Hepatocyte (in vitro differentiated cells): ENCODE results near the gene SLC22A7.

Experiments
- EZH2 ChIP-seq: fragments of 200-600 bp; sonication (generic); IDR thresholded peaks from 2 replicates; pipeline ENCODE4 v1.6.1; 2016; ENCODE audit warnings: antibody characterized with exemption, mild to moderate bottlenecking, borderline replicate concordance
- EZH2phosphoT487 ChIP-seq: fragments of 200-600 bp; sonication (generic); IDR thresholded peaks from one replicate; pipeline ENCODE4 v1.6.1; 2018; ENCODE audit warnings: antibody characterized with exemption, mild to moderate bottlenecking, low read depth, moderate library complexity; ENCODE audit not compliant: unreplicated experiment, severe bottlenecking
- TF ChIP-seq, protein P1 (sequence below): fragments of 200-600 bp; sonication (generic); IDR thresholded peaks from 2 replicates; pipeline ENCODE4 v1.5.1; 2016; ENCODE audit warnings: antibody characterized with exemption, mild to moderate bottlenecking; ENCODE audit not compliant: poor library complexity

DNA sequence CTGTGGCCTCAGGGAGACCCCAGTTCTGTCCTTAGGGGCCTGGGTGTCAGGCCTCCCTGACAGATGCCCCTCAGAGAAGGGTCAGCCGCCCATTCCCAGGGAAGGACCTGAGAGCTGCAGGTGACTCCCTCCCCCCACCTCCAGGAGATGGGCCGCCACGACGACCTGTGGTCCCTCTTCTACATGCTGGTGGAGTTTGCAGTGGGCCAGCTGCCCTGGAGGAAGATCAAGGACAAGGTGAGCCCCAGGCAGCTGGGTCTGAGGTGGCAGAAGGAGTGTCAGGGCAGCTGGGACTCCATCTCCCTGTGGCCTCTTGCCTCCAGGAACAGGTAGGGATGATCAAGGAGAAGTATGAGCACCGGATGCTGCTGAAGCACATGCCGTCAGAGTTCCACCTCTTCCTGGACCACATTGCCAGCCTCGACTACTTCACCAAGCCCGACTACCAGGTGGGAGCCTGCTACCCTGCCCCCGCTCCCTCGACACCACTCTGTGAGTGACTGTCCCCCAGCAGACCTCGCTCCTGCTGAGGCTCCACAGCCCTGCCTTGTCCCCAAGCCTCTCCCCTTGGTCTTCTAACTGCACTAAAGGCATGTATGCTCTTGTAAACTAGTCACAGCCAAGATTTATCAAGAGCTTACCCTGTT, 42.5 kb upstream of the SLC22A7 start:
- TF ChIP-seq, protein P1, sequence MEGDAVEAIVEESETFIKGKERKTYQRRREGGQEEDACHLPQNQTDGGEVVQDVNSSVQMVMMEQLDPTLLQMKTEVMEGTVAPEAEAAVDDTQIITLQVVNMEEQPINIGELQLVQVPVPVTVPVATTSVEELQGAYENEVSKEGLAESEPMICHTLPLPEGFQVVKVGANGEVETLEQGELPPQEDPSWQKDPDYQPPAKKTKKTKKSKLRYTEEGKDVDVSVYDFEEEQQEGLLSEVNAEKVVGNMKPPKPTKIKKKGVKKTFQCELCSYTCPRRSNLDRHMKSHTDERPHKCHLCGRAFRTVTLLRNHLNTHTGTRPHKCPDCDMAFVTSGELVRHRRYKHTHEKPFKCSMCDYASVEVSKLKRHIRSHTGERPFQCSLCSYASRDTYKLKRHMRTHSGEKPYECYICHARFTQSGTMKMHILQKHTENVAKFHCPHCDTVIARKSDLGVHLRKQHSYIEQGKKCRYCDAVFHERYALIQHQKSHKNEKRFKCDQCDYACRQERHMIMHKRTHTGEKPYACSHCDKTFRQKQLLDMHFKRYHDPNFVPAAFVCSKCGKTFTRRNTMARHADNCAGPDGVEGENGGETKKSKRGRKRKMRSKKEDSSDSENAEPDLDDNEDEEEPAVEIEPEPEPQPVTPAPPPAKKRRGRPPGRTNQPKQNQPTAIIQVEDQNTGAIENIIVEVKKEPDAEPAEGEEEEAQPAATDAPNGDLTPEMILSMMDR = no peak
- TF ChIP-seq EZH2phosphoT487 (no peak), EZH2 (no peak)
